Progenitor cell of endocrine pancreas (in vitro differentiated cells): Measurements from ENCODE around the gene YBX1. TPM values are rescaled to one million over a fixed set of nuclear protein-coding genes. Genes with fewer than 3 reads are reported as not detected.
A peak's percentile ranks its signal among the peaks of the same experiment; 100 is the strongest.

Source experiments
- DNase-seq: peaks from one replicate; pipeline ENCODE4 v3.0.0; 2021; ENCODE audit warnings: low spot score; ENCODE audit not compliant: unreplicated experiment
- H3K27ac Mint-ChIP-seq: 2 replicates; pipeline ENCODE4 v1.8.0; 2021; ENCODE audit warnings: mild to moderate bottlenecking, moderate library complexity, mixed read lengths
- H3K27me3 Mint-ChIP-seq: 2 replicates; pipeline ENCODE4 v1.8.0; 2021; ENCODE audit warnings: mixed read lengths
- H3K36me3 Mint-ChIP-seq: 2 replicates; pipeline ENCODE4 v1.8.0; 2022; ENCODE audit warnings: mixed read lengths; ENCODE audit not compliant: insufficient read depth
- H3K4me1 Mint-ChIP-seq: 2 replicates; pipeline ENCODE4 v1.8.0; 2021; ENCODE audit warnings: low read depth, mixed read lengths
- H3K4me3 Mint-ChIP-seq: 2 replicates; pipeline ENCODE4 v1.8.0; 2021; ENCODE audit warnings: low read depth, mild to moderate bottlenecking, moderate library complexity, mixed read lengths
- H3K9me3 Mint-ChIP-seq: 2 replicates; pipeline ENCODE4 v1.8.0; 2021; ENCODE audit warnings: low read depth, mixed read lengths
- long read RNA-seq: library from polyadenylated mRNA; unstranded; transcript quantifications from one replicate; pipeline ENCODE4 v2.0.0, GENCODE V29; 2020
- total RNA-seq: library from RNA; stranded (reverse); gene quantifications from 2 replicates; pipeline ENCODE4 v1.2.1, GENCODE V29; 2021
- TF ChIP-seq, protein P1 (sequence below): fragments of 200-600 bp; sonication (generic); IDR thresholded peaks from one replicate; pipeline ENCODE4 v1.5.0; 2021; ENCODE audit warnings: antibody characterized with exemption, mild to moderate bottlenecking; ENCODE audit not compliant: unreplicated experiment

YBX1 gene
- 578 and 588 TPM in 2 replicates for total RNA-seq
- long read RNA-seq, partial matches to known transcripts: 12 of 13 reads
- long read RNA-seq, other reads (novel, unspliced or antisense): 0 of 13 reads

DNA sequence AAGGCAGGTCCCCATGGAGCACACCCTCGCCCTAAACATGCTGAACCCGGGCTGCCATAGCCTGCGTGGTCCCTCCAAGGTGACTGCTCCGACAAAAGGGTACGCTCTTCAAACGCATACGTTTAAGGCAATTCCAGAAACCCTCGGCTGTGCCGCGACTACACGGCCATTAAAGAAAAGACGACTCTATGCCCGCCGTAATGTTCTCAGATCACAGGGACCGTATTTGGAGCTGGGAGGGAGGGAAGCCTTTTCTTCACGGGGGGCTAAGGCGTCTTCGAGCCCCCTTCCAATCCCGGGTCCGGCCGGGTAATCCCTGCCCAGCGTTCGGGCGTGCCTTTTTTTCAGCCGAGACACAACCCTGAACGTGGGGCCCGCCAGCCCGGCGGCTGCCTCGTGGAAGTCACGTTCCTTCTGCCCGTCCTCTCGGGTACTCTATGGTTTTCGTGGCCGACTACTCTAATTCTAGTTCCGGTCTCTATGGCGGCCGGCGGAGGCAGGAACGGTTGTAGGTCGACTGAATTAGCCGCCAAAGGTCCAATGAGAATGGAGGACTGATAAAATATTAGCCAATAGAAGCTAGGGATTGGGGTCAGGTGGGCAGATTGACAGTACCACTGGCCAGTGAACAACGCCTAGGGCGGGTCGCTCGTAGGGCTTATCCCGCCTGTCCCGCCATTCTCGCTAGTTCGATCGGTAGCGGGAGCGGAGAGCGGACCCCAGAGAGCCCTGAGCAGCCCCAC, at the start of gene YBX1:
Gene YBX1 (plus strand): TSS at position 678 of the 743 bp plus-strand sequence. CDS start 148 bp downstream, outside the sequence.
- TF ChIP-seq, protein P1, sequence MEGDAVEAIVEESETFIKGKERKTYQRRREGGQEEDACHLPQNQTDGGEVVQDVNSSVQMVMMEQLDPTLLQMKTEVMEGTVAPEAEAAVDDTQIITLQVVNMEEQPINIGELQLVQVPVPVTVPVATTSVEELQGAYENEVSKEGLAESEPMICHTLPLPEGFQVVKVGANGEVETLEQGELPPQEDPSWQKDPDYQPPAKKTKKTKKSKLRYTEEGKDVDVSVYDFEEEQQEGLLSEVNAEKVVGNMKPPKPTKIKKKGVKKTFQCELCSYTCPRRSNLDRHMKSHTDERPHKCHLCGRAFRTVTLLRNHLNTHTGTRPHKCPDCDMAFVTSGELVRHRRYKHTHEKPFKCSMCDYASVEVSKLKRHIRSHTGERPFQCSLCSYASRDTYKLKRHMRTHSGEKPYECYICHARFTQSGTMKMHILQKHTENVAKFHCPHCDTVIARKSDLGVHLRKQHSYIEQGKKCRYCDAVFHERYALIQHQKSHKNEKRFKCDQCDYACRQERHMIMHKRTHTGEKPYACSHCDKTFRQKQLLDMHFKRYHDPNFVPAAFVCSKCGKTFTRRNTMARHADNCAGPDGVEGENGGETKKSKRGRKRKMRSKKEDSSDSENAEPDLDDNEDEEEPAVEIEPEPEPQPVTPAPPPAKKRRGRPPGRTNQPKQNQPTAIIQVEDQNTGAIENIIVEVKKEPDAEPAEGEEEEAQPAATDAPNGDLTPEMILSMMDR: no peak
- peak within 1 kb of the TSS; percentile 94 for H3K4me3 Mint-ChIP-seq
- H3K27ac Mint-ChIP-seq: peak within 1 kb of the TSS; percentile 98
- peaks cover 40% of the 10 kb centered on the region for H3K4me1 Mint-ChIP-seq
- H3K36me3 Mint-ChIP-seq: peaks cover 12% of the 10 kb centered on the region
- DNase-seq: peak; percentile 91
- no peaks in the 10 kb centered on the region for H3K27me3 Mint-ChIP-seq
- no peaks in the 10 kb centered on the region for H3K9me3 Mint-ChIP-seq

DNA sequence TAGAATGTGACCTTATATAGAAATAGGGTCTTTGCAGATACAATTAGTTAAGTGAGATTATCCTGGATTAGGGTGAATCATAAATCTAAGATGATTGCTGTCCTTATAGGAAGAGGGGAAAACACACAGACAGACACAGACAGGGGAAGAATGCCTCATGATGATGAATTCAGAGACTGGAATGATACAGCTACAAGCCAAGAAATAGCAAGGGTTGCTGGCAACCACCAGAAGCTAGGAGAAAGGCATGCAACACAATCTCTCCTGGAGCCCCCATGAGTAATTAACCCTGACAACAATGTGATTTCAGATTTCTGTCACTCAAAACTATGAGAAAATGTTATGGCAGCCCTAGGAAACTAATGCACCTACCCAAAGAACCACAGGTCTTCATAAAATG, 43.1 kb upstream of the YBX1 start:
- Mint-ChIP-seq H3K4me1 (no peaks in the 10 kb centered on the region), H3K9me3 (no peaks in the 10 kb centered on the region), H3K4me3 (no peak overlapping the region), H3K36me3 (no peaks in the 10 kb centered on the region), H3K27me3 (no peaks in the 10 kb centered on the region), H3K27ac (no peak overlapping the region)
- no peak for DNase-seq
- TF ChIP-seq, protein P1: no peak

DNA sequence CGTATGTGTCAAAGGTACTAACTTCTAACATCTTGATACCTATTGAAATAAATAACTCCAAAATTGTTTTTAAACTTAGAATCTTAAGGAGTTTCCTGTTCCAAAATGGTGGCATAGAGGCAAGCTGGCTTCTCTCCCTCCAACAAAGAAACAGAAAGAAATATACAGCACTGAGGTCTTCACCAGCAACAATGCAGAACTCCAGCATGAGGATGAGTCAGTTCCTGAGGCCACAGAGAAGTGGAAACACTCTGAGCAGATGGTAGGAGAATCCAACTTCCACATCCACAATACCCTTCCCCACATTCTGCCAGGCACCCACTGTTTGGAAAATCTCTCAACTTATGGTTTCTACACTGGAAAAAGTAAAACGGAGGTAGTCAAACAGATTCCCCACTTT, 36.2 kb upstream of the YBX1 start:
- H3K36me3 Mint-ChIP-seq: peaks cover 19% of the 10 kb centered on the region
- peaks cover 10% of the 10 kb centered on the region for H3K9me3 Mint-ChIP-seq
- H3K4me3 Mint-ChIP-seq: no peak overlapping the region
- no peak for DNase-seq
- no peaks in the 10 kb centered on the region for H3K4me1 Mint-ChIP-seq
- no peaks in the 10 kb centered on the region for H3K27me3 Mint-ChIP-seq
- no peak overlapping the region for H3K27ac Mint-ChIP-seq
- TF ChIP-seq, protein P1: no peak

DNA sequence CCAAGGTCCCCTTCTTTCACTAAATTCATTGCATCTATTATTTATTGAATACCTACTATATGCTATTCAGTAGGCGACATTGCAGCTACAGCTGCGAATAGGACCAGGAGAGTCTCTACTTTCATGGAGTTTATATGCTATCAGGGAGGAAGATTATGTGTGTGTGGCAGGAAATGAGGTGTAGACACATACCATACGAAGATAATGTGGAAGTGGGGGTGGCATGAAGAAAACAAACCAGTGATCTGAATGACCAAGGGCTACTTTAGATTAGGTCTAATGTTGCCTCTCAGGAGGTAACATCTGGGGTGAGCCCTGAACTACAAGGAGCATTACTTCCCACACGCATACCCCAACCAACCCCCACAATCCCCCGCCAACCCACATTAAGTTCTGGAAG, 25.0 kb upstream of the YBX1 start:
- Mint-ChIP-seq H3K9me3 (no peaks in the 10 kb centered on the region), H3K36me3 (peaks cover 6% of the 10 kb centered on the region), H3K4me1 (peaks cover 12% of the 10 kb centered on the region), H3K4me3 (peak overlapping the region; percentile 99), H3K27me3 (no peaks in the 10 kb centered on the region), H3K27ac (peak overlapping the region; percentile 85)
- TF ChIP-seq, protein P1: no peak
- no peak for DNase-seq

DNA sequence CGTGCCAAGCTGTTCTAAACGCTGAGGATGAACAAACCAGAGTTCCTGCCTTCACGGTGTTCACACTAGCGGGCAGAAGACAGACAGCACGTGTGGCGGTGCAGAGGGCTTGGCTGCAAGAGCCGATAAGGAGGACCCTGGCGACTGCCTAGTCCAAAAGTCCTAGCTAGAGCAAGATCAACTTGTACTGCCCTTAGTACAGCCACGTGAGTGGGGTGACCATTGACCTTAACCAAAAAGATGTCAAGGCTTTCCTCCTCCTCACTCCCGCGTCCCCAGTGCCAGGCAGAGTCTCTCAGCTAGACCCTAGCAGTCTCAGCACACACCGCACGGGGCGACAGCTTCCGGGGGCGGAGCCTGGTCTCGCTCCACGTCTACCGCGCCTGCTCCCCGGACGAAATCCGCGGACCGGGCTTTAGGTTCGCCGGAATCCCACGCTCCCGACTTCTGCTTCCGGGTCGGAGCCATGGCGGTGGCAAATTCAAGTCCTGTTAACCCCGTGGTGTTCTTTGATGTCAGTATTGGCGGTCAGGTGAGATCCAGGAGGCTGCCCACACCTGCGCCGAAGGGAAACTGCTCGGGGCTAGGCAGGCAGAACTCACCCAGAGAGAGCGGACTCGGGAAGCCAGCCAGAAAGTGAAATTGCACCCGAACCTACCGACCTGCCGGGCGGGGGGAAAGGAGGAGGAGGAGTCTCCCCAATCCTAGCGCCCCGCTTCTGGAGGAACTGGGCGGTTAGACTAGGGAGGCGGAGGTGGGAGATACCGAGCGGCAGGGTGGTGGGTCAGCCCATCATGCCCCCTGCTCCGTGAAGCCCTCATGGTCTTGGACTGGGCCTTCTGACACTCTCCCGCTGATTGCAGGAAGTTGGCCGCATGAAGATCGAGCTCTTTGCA, 24.0 kb upstream of the YBX1 start, which contains the start of gene PPIH:
Gene PPIH (plus strand): TSS at position 443 of the 896 bp plus-strand sequence. CDS start 24 bp downstream, at position 467.
- Mint-ChIP-seq H3K4me3 (peak within 1 kb of the TSS; percentile 99), H3K4me1 (peaks cover 12% of the 10 kb centered on the region), H3K36me3 (peaks cover 6% of the 10 kb centered on the region), H3K27ac (peak within 1 kb of the TSS; percentile 85), H3K27me3 (no peaks in the 10 kb centered on the region), H3K9me3 (no peaks in the 10 kb centered on the region)
- peak; percentile 86 for DNase-seq
- TF ChIP-seq, protein P1: peak; percentile 30
